Neutrophil (primary cell): ENCODE results near the gene YWHAH.

ENCODE experiments used
- H3K27ac ChIP-seq: fragments of 200-600 bp; sonication (generic); 2 replicates; pipeline ENCODE4 v1.5.1; 2016; ENCODE audit warnings: mild to moderate bottlenecking, moderate library complexity
- H3K27me3 ChIP-seq: fragments of 200-600 bp; sonication (generic); 2 replicates; pipeline ENCODE4 v1.6.0; 2016; ENCODE audit warnings: mild to moderate bottlenecking
- H3K36me3 ChIP-seq: fragments of 200-600 bp; sonication (generic); 2 replicates; pipeline ENCODE4 v1.5.1; 2017
- H3K4me1 ChIP-seq, 2 experiments: fragments of 200-600 bp in 1 of 2; sonication (generic) in 1 of 2; 1 replicate in 1 of 2; 2 replicates in 1 of 2; pipeline versions ENCODE4 v1.5.1 to v1.6.1; 2013 to 2016; ENCODE audit warnings: low read depth in 1 of 2, low read length in 1 of 2, mild to moderate bottlenecking in 1 of 2, moderate library complexity in 1 of 2; ENCODE audit not compliant: control insufficient read depth in 1 of 2, insufficient read depth in 1 of 2
- H3K4me3 ChIP-seq, 2 experiments: fragments of 200-600 bp in 1 of 2; sonication (generic) in 1 of 2; 1 replicate in 1 of 2; 2 replicates in 1 of 2; pipeline ENCODE4 v1.5.1; 2013 to 2016; ENCODE audit warnings: low read depth in 1 of 2, low read length in 1 of 2, mild to moderate bottlenecking in 1 of 2, moderate library complexity in 1 of 2
- H3K9me3 ChIP-seq: fragments of 200-600 bp; sonication (generic); 2 replicates; pipeline ENCODE4 v1.5.1; 2016
- TF ChIP-seq, protein P1 (sequence below): fragments of 200-600 bp; sonication (generic); IDR thresholded peaks from 2 replicates; pipeline ENCODE4 v1.5.1; 2016; ENCODE audit warnings: antibody characterized with exemption

The YWHAH gene

DNA sequence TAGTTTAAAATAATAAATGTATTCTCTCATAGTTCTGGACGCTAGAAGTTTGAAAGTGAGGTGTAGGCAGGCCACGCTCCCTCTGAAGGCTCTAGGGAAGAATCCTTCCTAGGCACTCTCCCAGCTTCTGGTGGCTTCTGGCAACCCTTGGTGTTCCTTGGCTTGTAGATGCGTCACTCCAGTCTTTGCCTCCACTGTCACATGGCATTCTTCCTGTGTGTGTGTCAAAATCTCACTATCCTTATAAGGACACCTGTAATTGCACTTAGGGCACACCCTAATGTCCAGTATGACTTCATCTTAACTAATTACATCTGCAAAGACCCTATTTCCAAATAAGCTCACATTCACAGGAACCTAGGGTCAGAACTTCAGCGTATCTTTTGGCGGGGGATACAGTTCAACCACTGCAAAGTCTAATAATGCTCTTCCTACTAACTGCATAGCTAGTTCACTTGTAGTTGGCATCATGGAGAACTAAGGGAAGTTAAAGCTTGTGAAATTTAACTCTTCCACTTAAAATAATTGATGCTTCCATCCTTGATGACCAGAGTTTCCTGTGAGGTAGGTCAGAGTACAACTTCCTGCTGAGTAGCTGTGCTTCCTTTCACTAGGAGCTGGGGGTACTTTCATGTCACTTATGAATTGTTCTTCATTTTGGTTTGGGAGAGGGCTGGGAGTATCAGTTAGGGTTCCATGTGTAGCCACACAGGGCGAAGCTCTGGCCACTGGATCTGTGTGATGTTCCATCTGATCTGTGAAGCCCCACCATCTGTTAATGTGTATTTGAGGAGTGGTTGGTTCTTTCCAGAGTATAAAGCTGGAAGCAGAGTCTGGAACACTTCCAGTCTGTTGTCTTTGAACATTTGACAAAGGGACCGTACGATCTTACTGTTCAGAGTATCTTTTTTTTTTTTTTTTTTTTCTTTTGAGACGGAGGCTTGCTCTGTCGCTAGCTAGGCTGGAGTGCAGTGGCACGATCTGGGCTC is 10.5 kb downstream of the YWHAH start:
- Histone ChIP-seq H3K36me3 (peaks cover 45% of the 10 kb centered on the region), H3K4me1 (peaks cover 43 to 46% of the 10 kb centered on the region in 2 experiments), H3K4me3 (no peak overlapping the region), H3K27me3 (no peaks in the 10 kb centered on the region), H3K27ac (peak overlapping the region; percentile 68), H3K9me3 (no peaks in the 10 kb centered on the region)
- TF ChIP-seq, protein P1, sequence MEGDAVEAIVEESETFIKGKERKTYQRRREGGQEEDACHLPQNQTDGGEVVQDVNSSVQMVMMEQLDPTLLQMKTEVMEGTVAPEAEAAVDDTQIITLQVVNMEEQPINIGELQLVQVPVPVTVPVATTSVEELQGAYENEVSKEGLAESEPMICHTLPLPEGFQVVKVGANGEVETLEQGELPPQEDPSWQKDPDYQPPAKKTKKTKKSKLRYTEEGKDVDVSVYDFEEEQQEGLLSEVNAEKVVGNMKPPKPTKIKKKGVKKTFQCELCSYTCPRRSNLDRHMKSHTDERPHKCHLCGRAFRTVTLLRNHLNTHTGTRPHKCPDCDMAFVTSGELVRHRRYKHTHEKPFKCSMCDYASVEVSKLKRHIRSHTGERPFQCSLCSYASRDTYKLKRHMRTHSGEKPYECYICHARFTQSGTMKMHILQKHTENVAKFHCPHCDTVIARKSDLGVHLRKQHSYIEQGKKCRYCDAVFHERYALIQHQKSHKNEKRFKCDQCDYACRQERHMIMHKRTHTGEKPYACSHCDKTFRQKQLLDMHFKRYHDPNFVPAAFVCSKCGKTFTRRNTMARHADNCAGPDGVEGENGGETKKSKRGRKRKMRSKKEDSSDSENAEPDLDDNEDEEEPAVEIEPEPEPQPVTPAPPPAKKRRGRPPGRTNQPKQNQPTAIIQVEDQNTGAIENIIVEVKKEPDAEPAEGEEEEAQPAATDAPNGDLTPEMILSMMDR = no peak

GRCh38 chr22:31956360-31956759 is 12.0 kb downstream of the YWHAH start:
- H3K9me3 ChIP-seq = no peaks in the 10 kb centered on the region
- peak overlapping the region; percentile 38 for H3K27ac ChIP-seq
- peaks cover 34% of the 10 kb centered on the region for H3K36me3 ChIP-seq
- no peaks in the 10 kb centered on the region for H3K27me3 ChIP-seq
- TF ChIP-seq, protein P1 = no peak
- no peak overlapping the region for H3K4me3 ChIP-seq
- peaks cover 38% of the 10 kb centered on the region in 2 experiments for H3K4me1 ChIP-seq

GRCh38 chr22:31957970-31958594 is 13.7 kb downstream of the YWHAH start:
- peaks cover 34% of the 10 kb centered on the region for H3K36me3 ChIP-seq
- TF ChIP-seq, protein P1 = no peak
- H3K27me3 ChIP-seq = no peaks in the 10 kb centered on the region

GRCh38 chr22:31958625-31959239 is 14.4 kb downstream of the YWHAH start:
- Histone ChIP-seq H3K27me3 (no peaks in the 10 kb centered on the region), H3K36me3 (peaks cover 34% of the 10 kb centered on the region), H3K4me3 (no peak overlapping the region), H3K9me3 (no peaks in the 10 kb centered on the region), H3K27ac (no peak overlapping the region), H3K4me1 (peaks cover 14 to 15% of the 10 kb centered on the region in 2 experiments)
- TF ChIP-seq, protein P1 = no peak

More at GRCh38 chr22:31957970-31958594, 13.7 kb downstream of the YWHAH start:
- no peak overlapping the region for H3K27ac ChIP-seq
- H3K4me1 ChIP-seq = peaks cover 21% of the 10 kb centered on the region in 2 experiments
- H3K9me3 ChIP-seq = no peaks in the 10 kb centered on the region
- H3K4me3 ChIP-seq = no peak overlapping the region

GRCh38 chr22:31960767-31961166 is 16.4 kb downstream of the YWHAH start:
- H3K27ac ChIP-seq = no peak overlapping the region
- H3K36me3 ChIP-seq = peaks cover 34% of the 10 kb centered on the region
- no peaks in the 10 kb centered on the region for H3K27me3 ChIP-seq
- no peaks in the 10 kb centered on the region for H3K4me1 ChIP-seq
- no peaks in the 10 kb centered on the region for H3K9me3 ChIP-seq
- H3K4me3 ChIP-seq = no peak overlapping the region
- TF ChIP-seq, protein P1 = no peak
